PC-3 (cell line): ENCODE results near the gene SLC22A17. TPM values are rescaled to one million over a fixed set of nuclear protein-coding genes. Genes with fewer than 3 reads are reported as not detected.

ENCODE experiments used
- ATAC-seq: fragments of 200-7000 bp; cut with Tn5 transposase; 2 replicates; pipeline ENCODE4 v1.9.1; 2020; ENCODE audit warnings: mild to moderate bottlenecking, moderate library complexity
- BruUV-seq: library from RNA; stranded (reverse); fragments of 400-500 nt; replicated peaks from 2 replicates; lab custom pipeline; 2021; lab: Mats Ljungman, UMichigan
- CTCF ChIA-PET: fragments of 300-600 bp; sonication (Branson Sonifier 250); formaldehyde crosslinking; loops from one replicate; lab custom pipeline; 2022; ENCODE audit warnings: antibody characterized with exemption; lab: Charles Lee
- POLR2A ChIA-PET: fragments of 300-600 bp; sonication (Branson Sonifier 250); formaldehyde crosslinking; loops from one replicate; lab custom pipeline; 2022; ENCODE audit warnings: antibody characterized with exemption; ENCODE audit not compliant: unreplicated experiment; lab: Charles Lee
- DNase-seq: peaks from one replicate; pipeline ENCODE4 v3.0.0-alpha.2; 2015
- H2AFZ ChIP-seq: fragments of 300-600 bp; sonication (generic); 2 replicates; pipeline ENCODE4 v1.6.0; 2016; ENCODE audit warnings: antibody characterized with exemption, low read length
- H3F3A ChIP-seq: fragments of 300-600 bp; sonication (generic); one replicate; pipeline ENCODE4 v1.6.0; 2017; ENCODE audit warnings: antibody characterized with exemption, low read length, control low read depth, mild to moderate bottlenecking; ENCODE audit not compliant: unreplicated experiment
- H3K27ac ChIP-seq: fragments of 300-600 bp; sonication (generic); 2 replicates; pipeline ENCODE4 v1.5.1; 2016; ENCODE audit warnings: mild to moderate bottlenecking, low read length
- H3K27me3 ChIP-seq: fragments of 300-600 bp; sonication (generic); 2 replicates; pipeline ENCODE4 v1.6.1; 2016; ENCODE audit warnings: low read length, mixed read lengths
- H3K36me3 ChIP-seq: fragments of 300-600 bp; sonication (generic); 2 replicates; pipeline ENCODE4 v1.6.1; 2016; ENCODE audit warnings: low read depth, mixed run types, low read length, mixed read lengths
- H3K4me1 ChIP-seq: fragments of 300-600 bp; sonication (generic); 2 replicates; pipeline ENCODE4 v1.5.1; 2016; ENCODE audit warnings: low read length; ENCODE audit not compliant: insufficient read depth
- H3K4me2 ChIP-seq: fragments of 300-600 bp; sonication (generic); 2 replicates; pipeline ENCODE4 v1.6.0; 2016; ENCODE audit warnings: low read length
- H3K4me3 ChIP-seq: fragments of 300-600 bp; sonication (generic); 2 replicates; pipeline ENCODE4 v1.5.1; 2016; ENCODE audit warnings: mild to moderate bottlenecking, low read length, mixed read lengths
- H3K79me2 ChIP-seq: fragments of 300-600 bp; sonication (generic); 2 replicates; pipeline ENCODE4 v1.6.1; 2017; ENCODE audit warnings: low read length, mixed read lengths
- H3K9ac ChIP-seq: fragments of 300-600 bp; sonication (generic); 2 replicates; pipeline ENCODE4 v1.6.0; 2016; ENCODE audit warnings: mild to moderate bottlenecking, low read length
- H3K9me2 ChIP-seq: fragments of 300-600 bp; sonication (generic); replicated peaks from 2 replicates; pipeline ENCODE4 v1.6.1; 2016; ENCODE audit warnings: mixed run types, low read length, mixed read lengths
- H3K9me3 ChIP-seq: fragments of 300-600 bp; sonication (generic); 2 replicates; pipeline ENCODE4 v1.6.1; 2016; ENCODE audit warnings: low read length, mixed read lengths
- H4K20me1 ChIP-seq: fragments of 300-600 bp; sonication (generic); 2 replicates; pipeline ENCODE4 v1.6.1; 2016; ENCODE audit warnings: low read length, mixed read lengths
- CTCF ChIP-seq: fragments of 300-600 bp; sonication (generic); conservative IDR thresholded peaks from 2 replicates; pipeline ENCODE4 v1.5.1; 2017; ENCODE audit warnings: antibody characterized with exemption, low read depth, mild to moderate bottlenecking, low read length
- EZH2 ChIP-seq: fragments of 300-600 bp; sonication (generic); IDR thresholded peaks from one replicate; pipeline ENCODE4 v1.6.1; 2017; ENCODE audit warnings: antibody characterized with exemption, mild to moderate bottlenecking, low read length; ENCODE audit not compliant: unreplicated experiment
- EZH2phosphoT487 ChIP-seq: fragments of 300-600 bp; sonication (generic); IDR thresholded peaks from 2 replicates; pipeline ENCODE4 v1.6.1; 2018; ENCODE audit warnings: mild to moderate bottlenecking, antibody characterized with exemption, low read length, borderline replicate concordance
- intact Hi-C: fragments of 100-400 bp; cut with micrococcal nuclease; formaldehyde crosslinking; loops from 2 replicates; pipeline ENCODE4 v1.9.0; 2023
- total RNA-seq: library from RNA; depleted of rRNA; stranded (reverse); fragments of >200 nt; gene quantifications from 2 replicates; pipeline ENCODE4 v1.2.3, GENCODE V29; 2014

The SLC22A17 gene
- total RNA-seq, 1 experiment from 2014 or later, result 12.0 TPM

GRCh38 chr14:23349156-23349845, 3.4 kb downstream of the SLC22A17 start:
- no TSS peak for BruUV-seq
- H4K20me1 ChIP-seq, result no peaks in the 10 kb centered on the region
- peaks cover 15% of the 10 kb centered on the region for H3K27me3 ChIP-seq
- H3K27ac ChIP-seq, result no peak overlapping the region
- CTCF ChIA-PET, result no interaction called here
- no peaks in the 10 kb centered on the region for H3K79me2 ChIP-seq
- no peaks in the 10 kb centered on the region for H3K9me2 ChIP-seq
- no peaks in the 10 kb centered on the region for H3K9me3 ChIP-seq
- H2AFZ ChIP-seq, result no peak overlapping the region
- DNase-seq (no peak), ATAC-seq (no peak)
- no peak overlapping the region for H3K9ac ChIP-seq
- no peaks in the 10 kb centered on the region for H3F3A ChIP-seq
- TF ChIP-seq CTCF (no peak), EZH2 (no peak), EZH2phosphoT487 (no peak)
- POLR2A ChIA-PET, result no interaction called here
- H3K36me3 ChIP-seq, result no peaks in the 10 kb centered on the region
- no peak overlapping the region for H3K4me2 ChIP-seq
- intact Hi-C loops, result no loop called here
- H3K4me3 ChIP-seq, result no peak overlapping the region
- no peaks in the 10 kb centered on the region for H3K4me1 ChIP-seq

- CTCF ChIA-PET, result no interaction called here
- Histone ChIP-seq H3K9me2 (no peaks in the 10 kb centered on the region), H3K36me3 (no peaks in the 10 kb centered on the region), H2AFZ (no peak overlapping the region), H3K27ac (no peak overlapping the region), H3K79me2 (no peaks in the 10 kb centered on the region), H3K9me3 (no peaks in the 10 kb centered on the region), H3K4me3 (no peak overlapping the region), H3K27me3 (peaks cover 5% of the 10 kb centered on the region), H3K4me2 (no peak overlapping the region), H3K9ac (no peak overlapping the region), H3K4me1 (no peaks in the 10 kb centered on the region), H3F3A (no peaks in the 10 kb centered on the region), H4K20me1 (no peaks in the 10 kb centered on the region)
- no TSS peak for BruUV-seq
- intact Hi-C loops, result no loop called here
- DNase-seq, result no peak
- POLR2A ChIA-PET, result no interaction called here
- TF ChIP-seq EZH2phosphoT487, result no peak
- no peak for TF ChIP-seq CTCF
- no peak for TF ChIP-seq EZH2
- ATAC-seq, result no peak
These were observed 4.4 kb downstream of the SLC22A17 start for GRCh38 chr14:23348297-23348655.

GRCh38 chr14:23347406-23348296, 5.0 kb downstream of the SLC22A17 start:
- H3K4me2 ChIP-seq, result no peak overlapping the region
- H3K9me2 ChIP-seq, result no peaks in the 10 kb centered on the region
- BruUV-seq, result no TSS peak
- ATAC-seq, result no peak
- H3K9ac ChIP-seq, result no peak overlapping the region
- ChIA-PET POLR2A (no interaction called here), CTCF (no interaction called here)
- no peak overlapping the region for H3K27ac ChIP-seq
- no peaks in the 10 kb centered on the region for H3K27me3 ChIP-seq
- intact Hi-C loops, result no loop called here
- H2AFZ ChIP-seq, result no peak overlapping the region
- DNase-seq, result no peak
- H3K79me2 ChIP-seq, result no peaks in the 10 kb centered on the region
- H3K4me1 ChIP-seq, result no peaks in the 10 kb centered on the region
- H3F3A ChIP-seq, result no peaks in the 10 kb centered on the region
- H3K4me3 ChIP-seq, result no peak overlapping the region
- H3K36me3 ChIP-seq, result no peaks in the 10 kb centered on the region
- no peaks in the 10 kb centered on the region for H3K9me3 ChIP-seq
- TF ChIP-seq EZH2phosphoT487 (no peak), EZH2 (no peak), CTCF (no peak)
- H4K20me1 ChIP-seq, result no peaks in the 10 kb centered on the region
